T-helper 2 cell treated with Interferon-gamma antibody and Interleukin-4, amounts not matched to agents 100 ng/mL and 5 ng/mL, for 36 hours (primary cell): ENCODE data around the gene PSMC5. TPM values are rescaled to one million over a fixed set of nuclear protein-coding genes. Genes with fewer than 3 reads are reported as not detected.
"Not testable (repeated sequence)": the region's sequence is repeated elsewhere in the genome, so short reads cannot be mapped to it uniquely, and the experiment has no call there.

Experiments used
- intact Hi-C: fragments of 100-400 bp; cut with micrococcal nuclease; formaldehyde crosslinking; loops from one replicate; pipeline ENCODE4 v1.15.1; 2023
- total RNA-seq: library from RNA; stranded (reverse); gene quantifications from 2 replicates; pipeline ENCODE4 v1.2.3, GENCODE V29; 2022

PSMC5 gene
- total RNA-seq, 1 donor from 2014 or later: 158 TPM

- intact Hi-C loops: not testable (repeated sequence)
Observed at GRCh38 chr17:63869491-63870291, 42.5 kb downstream of the PSMC5 start.

DNA sequence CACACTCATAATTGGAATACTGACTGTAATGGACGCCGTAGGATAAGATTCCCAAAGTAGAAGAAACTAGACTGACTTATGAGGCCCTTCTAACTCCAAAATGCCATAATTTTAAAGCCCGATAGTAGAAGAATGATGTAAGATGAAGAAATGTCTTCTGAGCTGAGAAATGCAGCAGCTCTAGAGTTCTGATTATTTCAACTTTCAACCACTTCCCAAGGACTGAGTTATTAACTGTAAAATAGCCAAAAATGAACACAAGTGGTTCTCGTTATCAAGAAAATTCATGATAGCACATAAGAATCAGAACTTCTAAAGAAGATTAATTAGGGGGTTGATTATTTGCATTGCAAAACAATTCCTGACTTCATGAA is 43.0 kb downstream of the PSMC5 start:
- intact Hi-C loops: not testable (repeated sequence)

GRCh38 chr17:63871646-63872365 is 44.6 kb downstream of the PSMC5 start:
- intact Hi-C loops: not testable (repeated sequence)

DNA sequence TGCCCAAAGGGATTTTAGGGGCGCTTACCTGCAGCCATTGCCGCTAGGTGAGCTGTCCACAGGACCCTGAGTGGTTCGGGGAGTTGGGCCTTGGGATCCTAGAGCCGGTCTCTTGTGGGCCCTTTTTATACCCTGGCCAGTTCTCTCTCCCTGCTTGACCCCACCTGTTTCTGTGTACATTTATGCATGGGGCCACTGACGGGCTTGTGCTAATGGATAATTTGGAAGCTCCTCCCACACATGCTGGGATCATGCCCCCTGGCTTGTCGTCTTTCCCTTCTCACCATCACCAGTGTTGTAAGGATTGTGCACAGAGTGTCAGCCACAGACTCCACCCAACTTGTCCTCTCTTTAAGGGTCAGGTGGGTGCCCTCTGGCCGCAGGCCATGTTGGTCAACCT is 46.3 kb downstream of the PSMC5 start, which contains the start of gene CSH2:
Gene CSH2 (minus strand): TSS at position 101 of the 400 bp plus-strand sequence. CDS start 63 bp downstream, at position 38.
- intact Hi-C loops: not testable (repeated sequence)

- intact Hi-C loops: not testable (repeated sequence)
Observed at GRCh38 chr17:63874061-63874626, 46.9 kb downstream of the PSMC5 start.

DNA sequence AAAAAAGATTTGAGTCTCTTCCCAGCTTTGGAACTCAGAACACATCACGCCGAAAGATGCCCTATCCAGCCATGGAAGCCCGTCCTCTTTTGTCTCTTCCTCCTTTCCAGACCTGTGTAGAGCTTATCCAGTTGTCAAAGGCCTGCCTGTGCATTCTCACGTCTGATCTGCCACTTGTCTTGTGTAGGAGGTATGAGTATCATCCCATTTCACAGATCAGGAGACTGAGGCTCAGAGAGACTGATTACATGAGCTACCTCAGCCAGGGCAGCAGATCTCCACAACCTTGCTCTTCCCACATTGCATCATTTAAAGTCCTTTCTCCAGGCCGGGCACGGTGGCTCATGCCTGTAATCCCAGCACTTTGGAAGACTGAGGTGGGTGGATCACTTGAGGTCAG is 47.5 kb downstream of the PSMC5 start:
- intact Hi-C loops: not testable (repeated sequence)

GRCh38 chr17:63878413-63878812 is 51.2 kb downstream of the PSMC5 start:
- intact Hi-C loops: not testable (repeated sequence)

- intact Hi-C loops: no loop called here
Observed at GRCh38 chr17:63880706-63881105, 53.5 kb downstream of the PSMC5 start.

- intact Hi-C loops: not testable (repeated sequence)
Observed at GRCh38 chr17:63881337-63881736, 54.1 kb downstream of the PSMC5 start.

Other genes starting within 250 kb of the PSMC5 start
- 18.0 and 18.4 TPM in 2 replicates for gene TACO1, start 226.5 kb upstream of the PSMC5 start, total RNA-seq
- gene MAP3K3, start 205.0 kb upstream of the PSMC5 start, total RNA-seq: 27.1 and 28.5 TPM in 2 replicates
- 457 and 470 TPM in 2 replicates for gene LIMD2, start 127.3 kb upstream of the PSMC5 start, total RNA-seq
- gene STRADA, start 85.6 kb upstream of the PSMC5 start, total RNA-seq: 54.1 and 54.8 TPM in 2 replicates
- gene CCDC47, start 53.8 kb upstream of the PSMC5 start, total RNA-seq: 63.4 and 63.8 TPM in 2 replicates
- gene DDX42, start 53.3 kb upstream of the PSMC5 start, total RNA-seq: 123 and 129 TPM in 2 replicates
- gene FTSJ3, start 232 bp downstream of the PSMC5 start, total RNA-seq: 57.2 and 63.6 TPM in 2 replicates
- 138 and 139 TPM in 2 replicates for gene SMARCD2, start 15.3 kb downstream of the PSMC5 start, total RNA-seq
- gene CSH2, start 46.2 kb downstream of the PSMC5 start, total RNA-seq: not detected in 2 replicates
- not detected in 2 replicates for gene GH2, start 54.5 kb downstream of the PSMC5 start, total RNA-seq
- not detected in 2 replicates for gene CSH1, start 69.1 kb downstream of the PSMC5 start, total RNA-seq
- gene CSHL1, start 83.8 kb downstream of the PSMC5 start, total RNA-seq: not detected in 2 replicates
- gene GH1, start 91.4 kb downstream of the PSMC5 start, total RNA-seq: 0.50 TPM in 1 of 2 replicates, not detected in the other
- gene CD79B, start 104.9 kb downstream of the PSMC5 start, total RNA-seq: 38.3 and 41.0 TPM in 2 replicates
- 0.02 and 0.05 TPM in 2 replicates for gene SCN4A, start 145.5 kb downstream of the PSMC5 start, total RNA-seq
- gene PRR29, start 170.9 kb downstream of the PSMC5 start, total RNA-seq: 1.5 and 1.8 TPM in 2 replicates
- gene ICAM2, start 193.2 kb downstream of the PSMC5 start, total RNA-seq: 98.1 and 98.9 TPM in 2 replicates